ENCODE data around the gene CCDC138.

The CCDC138 gene

DNA sequence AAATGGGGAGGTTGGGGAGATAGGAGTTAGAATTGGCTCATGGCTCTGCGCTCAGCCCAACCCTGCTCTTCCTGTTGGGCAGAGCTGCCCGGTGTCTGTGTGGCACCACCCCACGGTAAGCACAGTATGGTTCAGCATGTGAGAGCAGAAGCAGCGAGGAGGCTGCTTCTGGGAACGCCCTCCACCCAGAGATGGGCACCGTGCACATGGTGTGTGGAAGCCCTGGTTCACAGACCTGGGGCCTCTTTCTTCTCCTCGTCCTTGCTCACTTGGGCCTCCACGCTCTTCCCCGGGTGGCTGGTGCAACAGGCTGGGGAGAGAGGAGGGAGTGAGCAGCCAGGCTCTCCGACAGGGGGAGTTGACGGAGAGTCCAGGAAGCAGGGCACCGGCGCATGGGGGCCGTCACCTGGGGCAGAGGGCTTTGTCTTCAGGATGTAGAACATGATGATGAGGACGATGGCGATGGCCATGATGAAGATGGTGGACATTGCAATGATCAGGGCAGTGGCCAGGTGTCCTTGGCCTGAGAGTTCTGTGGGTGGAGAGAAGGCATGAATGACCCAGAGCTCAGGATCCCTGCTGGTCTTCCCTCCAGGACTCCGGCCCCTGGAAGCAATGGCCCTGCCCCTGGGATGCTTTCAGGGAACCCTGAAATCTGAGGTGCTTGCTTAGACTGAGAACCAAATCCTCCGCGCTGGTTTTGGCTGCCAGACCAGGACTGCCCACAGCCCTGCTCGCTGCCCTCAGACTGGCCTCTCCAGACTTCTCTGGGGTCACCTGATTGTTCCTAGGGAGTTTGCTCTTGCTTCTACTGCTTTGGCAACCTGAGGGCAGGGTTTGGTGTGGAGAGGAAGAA is 124.2 kb downstream of the CCDC138 start:
- no peak overlapping the region for H3K4me3 Mint-ChIP-seq
- DNase-seq (no peak), ATAC-seq (replicated peaks) (no peak)
- H3K4me1 Mint-ChIP-seq: no peaks in the 10 kb centered on the region
- no peaks in the 10 kb centered on the region for H3K36me3 Mint-ChIP-seq
- H3K9me3 Mint-ChIP-seq: no peaks in the 10 kb centered on the region
- no peaks in the 10 kb centered on the region for H3K27me3 Mint-ChIP-seq
- H3K27ac Mint-ChIP-seq: no peak overlapping the region

DNA sequence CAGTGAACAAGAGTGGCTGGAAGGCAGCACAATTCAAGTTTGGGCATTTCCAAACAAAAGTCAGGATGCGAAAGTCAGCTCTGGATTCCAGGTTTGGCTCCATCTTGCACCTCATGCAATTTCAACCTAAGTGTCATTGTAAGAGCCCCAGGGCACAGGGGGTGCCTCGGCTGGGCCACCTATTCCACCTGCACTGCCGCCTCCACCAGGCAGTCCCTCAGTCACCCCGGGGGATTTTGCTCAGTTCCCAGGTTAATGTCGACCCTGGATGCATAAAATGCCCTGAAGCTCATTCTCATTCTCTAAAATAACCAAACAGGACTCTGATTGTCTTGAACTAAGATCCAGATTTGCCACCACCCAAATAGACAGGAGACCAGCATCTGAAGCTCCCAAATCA is 124.8 kb downstream of the CCDC138 start:
- Mint-ChIP-seq H3K9me3 (no peaks in the 10 kb centered on the region), H3K4me1 (no peaks in the 10 kb centered on the region), H3K27me3 (no peaks in the 10 kb centered on the region), H3K36me3 (no peaks in the 10 kb centered on the region), H3K4me3 (no peak overlapping the region), H3K27ac (no peak overlapping the region)
- no peak for DNase-seq
- no peak for ATAC-seq (replicated peaks)

DNA sequence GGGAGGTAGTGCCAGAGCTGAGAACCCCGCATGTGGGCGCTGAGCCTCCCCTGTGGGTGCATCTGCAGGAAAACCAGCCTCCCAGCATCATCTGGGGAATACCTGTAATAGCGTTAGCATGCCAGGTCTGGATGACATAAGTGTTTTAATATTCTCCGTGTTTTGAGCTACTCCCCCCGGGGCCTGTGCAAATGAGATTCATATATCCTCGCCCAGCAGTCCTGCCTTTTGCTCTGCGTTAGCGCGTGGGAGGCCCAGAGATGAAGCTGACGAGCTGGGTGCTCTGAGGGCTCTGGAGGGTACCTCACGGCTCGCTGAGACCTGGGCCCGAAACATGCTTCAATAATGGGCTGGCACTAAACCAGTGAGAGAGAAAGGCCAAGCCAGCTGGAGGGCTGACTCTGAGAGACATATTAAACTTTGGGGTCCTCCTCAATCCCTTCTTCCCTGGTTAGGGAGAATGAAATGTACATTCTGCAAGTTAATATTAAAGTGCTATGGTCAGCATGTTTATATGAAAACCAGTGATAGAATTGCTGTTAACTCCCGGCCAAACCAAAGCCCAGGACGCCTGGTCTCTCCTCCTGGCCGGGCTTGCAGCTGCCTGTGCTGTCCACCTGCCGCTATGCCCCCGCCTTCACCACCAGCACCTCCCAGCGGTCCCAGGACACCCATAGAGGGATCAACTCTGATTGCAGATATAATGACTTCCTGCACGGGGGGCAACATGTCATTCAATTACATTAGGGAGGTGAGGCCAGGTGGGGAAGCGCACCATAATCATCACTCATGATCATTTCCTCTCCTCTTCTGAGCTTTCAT is 125.4 kb downstream of the CCDC138 start:
- Mint-ChIP-seq H3K27ac (no peak overlapping the region), H3K27me3 (no peaks in the 10 kb centered on the region), H3K4me3 (no peak overlapping the region), H3K4me1 (no peaks in the 10 kb centered on the region), H3K9me3 (no peaks in the 10 kb centered on the region), H3K36me3 (no peaks in the 10 kb centered on the region)
- DNase-seq (no peak), ATAC-seq (replicated peaks) (no peak)

DNA sequence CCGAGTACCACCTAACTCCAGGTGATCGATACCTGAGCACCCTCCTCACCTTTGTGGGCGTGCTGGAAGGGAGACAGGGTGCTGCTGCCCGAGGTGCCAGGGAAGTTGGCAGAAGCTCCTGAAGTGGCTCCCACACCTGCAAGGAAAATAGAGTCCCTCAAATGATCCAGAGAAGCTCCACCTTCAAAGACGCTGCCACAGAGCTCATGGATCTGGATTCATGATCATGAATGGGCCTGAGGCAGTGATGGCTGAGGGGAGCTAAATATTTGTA is 126.0 kb downstream of the CCDC138 start:
- ATAC-seq (replicated peaks): no peak
- Mint-ChIP-seq H3K4me3 (no peak overlapping the region), H3K4me1 (no peaks in the 10 kb centered on the region), H3K36me3 (no peaks in the 10 kb centered on the region), H3K9me3 (no peaks in the 10 kb centered on the region), H3K27me3 (no peaks in the 10 kb centered on the region), H3K27ac (no peak overlapping the region)
- no peak for DNase-seq

DNA sequence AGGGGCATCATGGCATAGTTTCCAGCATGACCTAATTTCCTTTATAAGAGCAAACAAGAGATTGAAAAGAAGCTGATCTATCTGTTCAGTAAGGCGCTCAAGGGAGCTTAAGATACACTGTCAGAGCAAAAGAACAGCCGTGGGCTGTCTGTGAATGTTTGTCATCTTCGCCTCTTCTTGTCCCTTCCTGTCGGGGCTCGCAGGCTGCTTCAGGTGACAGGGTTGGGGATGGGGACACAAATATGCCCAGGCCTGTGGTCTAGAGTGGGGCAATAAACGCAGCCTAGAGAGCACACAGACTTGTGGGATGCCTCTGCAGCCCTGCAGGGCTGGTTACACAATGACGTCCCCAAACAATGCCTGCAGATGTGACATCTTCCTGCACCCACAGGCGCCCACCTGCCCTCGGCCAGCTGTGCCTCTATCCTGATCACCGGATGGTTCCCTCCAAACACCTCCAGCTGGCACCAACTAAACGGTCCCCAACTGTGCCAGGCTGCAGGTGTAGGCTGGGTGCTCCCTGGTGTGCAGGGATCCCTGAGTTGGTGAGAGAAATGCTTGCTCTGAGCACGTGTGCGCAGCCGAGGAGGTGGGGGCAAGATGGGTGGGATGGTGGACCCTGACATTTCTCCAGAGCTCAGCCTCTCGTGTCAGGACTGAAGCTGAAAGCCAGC is 129.7 kb downstream of the CCDC138 start:
- H3K9me3 Mint-ChIP-seq: no peaks in the 10 kb centered on the region
- ATAC-seq (replicated peaks) (no peak), DNase-seq (no peak)
- no peak overlapping the region for H3K27ac Mint-ChIP-seq
- no peaks in the 10 kb centered on the region for H3K36me3 Mint-ChIP-seq
- no peak overlapping the region for H3K4me3 Mint-ChIP-seq
- no peaks in the 10 kb centered on the region for H3K27me3 Mint-ChIP-seq
- H3K4me1 Mint-ChIP-seq: no peaks in the 10 kb centered on the region

DNA sequence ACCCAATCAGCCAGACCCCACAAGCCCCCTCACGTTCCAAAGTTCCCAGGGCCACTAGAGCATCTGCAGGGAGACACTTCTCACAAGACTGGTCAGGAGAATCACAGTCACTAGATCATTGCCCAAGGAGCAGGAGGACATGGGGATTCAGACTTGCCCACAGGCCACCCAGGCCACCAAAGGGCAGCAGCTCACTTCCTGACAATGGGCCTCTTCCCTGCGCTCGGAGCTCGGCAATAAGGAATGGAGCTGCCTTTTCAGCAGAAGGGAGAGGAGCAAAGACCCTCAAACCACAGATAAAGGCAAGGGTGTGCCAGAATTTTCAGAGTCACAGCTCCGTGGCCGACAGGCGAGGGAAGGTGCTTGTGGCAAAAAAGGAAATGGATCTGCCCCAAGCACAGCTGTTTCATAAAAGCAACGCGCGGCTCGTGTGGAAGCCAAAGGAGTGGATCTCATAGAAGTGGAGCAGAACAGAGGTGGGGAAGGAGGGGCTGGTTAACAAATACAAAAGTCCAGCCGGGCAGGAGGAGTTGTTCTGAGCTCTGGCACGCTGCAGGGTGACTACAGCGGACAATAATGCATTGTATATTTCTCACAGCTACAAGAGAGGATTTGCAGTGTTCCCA is 130.3 kb downstream of the CCDC138 start:
- H3K4me1 Mint-ChIP-seq: no peaks in the 10 kb centered on the region
- peak overlapping the region; percentile 56 for H3K27ac Mint-ChIP-seq
- H3K4me3 Mint-ChIP-seq: no peak overlapping the region
- no peaks in the 10 kb centered on the region for H3K36me3 Mint-ChIP-seq
- H3K9me3 Mint-ChIP-seq: no peaks in the 10 kb centered on the region
- ATAC-seq (replicated peaks) (no peak), DNase-seq (no peak)
- no peaks in the 10 kb centered on the region for H3K27me3 Mint-ChIP-seq

DNA sequence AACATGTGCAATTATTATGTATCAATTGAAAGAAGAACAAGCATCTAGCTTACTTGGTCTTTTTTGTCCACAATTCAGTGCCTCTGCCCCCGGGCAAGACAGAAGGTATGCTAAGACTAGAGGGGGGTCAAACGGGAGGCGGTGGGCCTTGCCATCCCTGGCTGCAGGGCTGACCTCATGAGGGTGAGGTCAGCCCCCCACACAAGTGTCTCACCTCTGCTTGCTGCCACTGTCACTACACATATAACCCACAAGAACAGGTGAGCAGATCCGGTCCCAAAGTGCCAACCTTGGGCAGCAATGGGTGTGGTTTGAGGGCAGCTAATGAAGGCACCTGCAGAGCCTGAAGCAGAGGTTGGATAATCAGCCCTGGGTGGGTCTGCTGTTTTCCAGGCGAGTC is 131.0 kb downstream of the CCDC138 start:
- H3K4me1 Mint-ChIP-seq: no peaks in the 10 kb centered on the region
- H3K4me3 Mint-ChIP-seq: no peak overlapping the region
- H3K36me3 Mint-ChIP-seq: no peaks in the 10 kb centered on the region
- no peak overlapping the region for H3K27ac Mint-ChIP-seq
- H3K27me3 Mint-ChIP-seq: no peaks in the 10 kb centered on the region
- ATAC-seq (replicated peaks) (no peak), DNase-seq (no peak)
- H3K9me3 Mint-ChIP-seq: no peaks in the 10 kb centered on the region

DNA sequence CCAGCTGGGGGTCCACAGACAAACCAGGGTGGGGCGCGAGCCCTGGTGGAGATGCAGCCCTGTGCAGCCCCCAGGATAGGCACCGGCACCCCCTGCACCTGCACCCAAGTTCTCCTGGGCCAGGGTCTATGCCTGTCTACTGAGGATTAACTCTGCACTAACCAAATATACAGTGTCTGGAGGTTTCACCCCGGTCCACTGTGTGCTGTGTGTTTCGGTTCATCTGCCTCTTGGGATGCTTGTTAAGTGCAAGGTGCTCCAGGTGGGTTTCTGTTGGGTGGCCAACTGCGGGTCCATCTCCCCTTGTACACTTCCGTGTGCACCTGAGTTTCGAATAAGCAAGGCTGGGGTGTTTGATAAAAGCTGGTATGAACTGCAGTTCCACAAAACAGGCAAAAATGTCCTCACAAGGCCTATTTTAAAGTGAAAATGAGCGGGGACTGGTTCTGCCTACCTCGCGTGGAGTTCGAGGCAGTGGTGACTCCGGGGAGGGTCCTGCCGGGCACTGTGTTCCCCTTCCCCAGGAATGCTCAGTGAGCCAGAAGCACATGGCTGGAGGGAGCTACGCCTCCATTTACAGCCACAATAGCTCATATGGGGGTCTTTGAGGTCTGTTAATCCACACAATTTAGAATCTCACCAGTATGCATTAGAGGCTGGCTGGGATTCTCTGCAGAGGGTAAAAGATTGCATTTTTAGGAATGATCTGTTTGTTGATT is 131.7 kb downstream of the CCDC138 start:
- Mint-ChIP-seq H3K27me3 (no peaks in the 10 kb centered on the region), H3K9me3 (no peaks in the 10 kb centered on the region), H3K27ac (no peak overlapping the region), H3K36me3 (no peaks in the 10 kb centered on the region), H3K4me3 (no peak overlapping the region), H3K4me1 (no peaks in the 10 kb centered on the region)
- no peak for DNase-seq
- ATAC-seq (replicated peaks): no peak

DNA sequence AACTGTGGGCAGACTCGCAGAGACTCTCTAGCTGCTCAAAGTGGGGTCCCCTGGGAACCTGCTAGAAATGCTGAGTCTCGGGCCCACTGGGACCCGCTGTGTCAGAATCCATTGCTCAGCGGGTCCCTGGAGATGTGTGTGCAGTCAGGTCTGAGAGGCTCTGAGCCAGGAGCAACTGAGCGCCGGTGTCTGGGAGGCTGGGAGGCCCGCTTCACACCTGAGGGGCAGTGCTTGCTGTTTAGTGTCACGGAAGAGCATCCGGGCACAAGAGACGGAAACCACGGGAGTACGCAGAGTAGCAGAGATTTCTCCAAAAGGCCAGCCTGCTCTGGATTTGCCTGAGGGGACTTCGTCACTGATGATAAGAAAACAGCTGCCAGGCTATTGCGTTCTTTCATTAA is 132.4 kb downstream of the CCDC138 start:
- Mint-ChIP-seq H3K27ac (no peak overlapping the region), H3K4me1 (no peaks in the 10 kb centered on the region)

DNA sequence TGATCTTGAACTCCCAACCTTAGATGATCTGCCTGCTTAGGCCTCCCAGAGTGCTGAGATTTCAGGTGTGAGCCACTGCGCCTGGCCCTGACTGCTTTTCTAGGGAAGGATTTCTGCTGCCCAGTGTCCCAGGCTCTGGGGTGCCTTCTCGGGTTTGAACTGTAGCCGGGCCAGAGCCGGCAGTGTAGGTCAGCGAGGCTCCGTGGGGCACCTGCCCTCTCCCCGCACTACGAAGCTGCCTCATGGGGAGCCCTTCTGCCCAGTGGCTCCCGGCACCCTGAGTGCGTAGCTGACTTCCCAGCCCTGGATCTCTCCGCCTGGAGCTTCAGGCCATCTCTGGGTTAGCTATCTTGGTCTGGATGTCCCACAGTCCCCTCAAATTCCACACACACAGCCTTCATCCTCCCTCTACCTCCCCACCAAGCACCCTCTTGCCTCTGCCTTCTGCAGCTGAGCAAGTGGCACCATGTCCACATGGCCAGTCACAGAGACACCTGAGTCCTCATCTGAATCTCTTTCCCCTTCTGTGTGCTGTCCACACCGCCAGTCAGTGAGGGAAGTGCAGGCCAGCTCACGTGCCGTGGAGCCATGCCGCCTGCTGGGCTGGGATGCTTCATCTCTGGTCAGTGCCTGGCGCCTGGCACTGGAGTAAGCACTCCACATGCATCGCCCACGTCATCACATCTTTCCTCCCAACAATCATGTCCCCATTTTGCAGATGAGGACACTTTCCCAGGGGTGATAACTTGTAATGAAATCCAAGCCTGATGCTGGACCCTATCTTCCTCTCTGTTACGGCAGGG is 133.2 kb downstream of the CCDC138 start:
- ATAC-seq (replicated peaks) (no peak), DNase-seq (no peak)
- Mint-ChIP-seq H3K36me3 (no peaks in the 10 kb centered on the region), H3K27me3 (no peaks in the 10 kb centered on the region), H3K27ac (no peak overlapping the region), H3K4me1 (no peaks in the 10 kb centered on the region), H3K9me3 (no peaks in the 10 kb centered on the region), H3K4me3 (no peak overlapping the region)

More for the DNA sequence above, 132.4 kb downstream of the CCDC138 start:
- H3K9me3 Mint-ChIP-seq: no peaks in the 10 kb centered on the region
- ATAC-seq (replicated peaks) (no peak), DNase-seq (no peak)
- H3K4me3 Mint-ChIP-seq: no peak overlapping the region
- no peaks in the 10 kb centered on the region for H3K27me3 Mint-ChIP-seq
- no peaks in the 10 kb centered on the region for H3K36me3 Mint-ChIP-seq

DNA sequence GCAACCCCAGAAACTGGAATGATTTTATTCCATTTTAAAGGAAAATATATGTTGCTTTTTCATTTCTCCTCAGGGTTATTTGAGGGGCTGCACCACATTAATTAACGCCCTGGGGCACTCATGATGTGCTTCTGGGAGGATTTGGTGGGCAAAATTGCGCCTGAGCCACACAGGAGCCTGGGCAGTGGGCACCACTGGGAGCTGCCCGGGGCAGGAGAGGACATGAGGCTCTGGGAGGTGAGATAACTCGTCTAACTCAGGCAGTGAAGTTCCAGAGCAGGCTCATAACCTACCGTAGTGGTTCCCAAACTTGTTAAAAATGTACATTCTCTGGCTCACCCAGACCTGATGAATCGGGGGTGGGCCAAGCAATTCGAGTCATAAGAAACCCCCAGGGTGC is 134.1 kb downstream of the CCDC138 start:
- H3K4me1 Mint-ChIP-seq: no peaks in the 10 kb centered on the region

DNA sequence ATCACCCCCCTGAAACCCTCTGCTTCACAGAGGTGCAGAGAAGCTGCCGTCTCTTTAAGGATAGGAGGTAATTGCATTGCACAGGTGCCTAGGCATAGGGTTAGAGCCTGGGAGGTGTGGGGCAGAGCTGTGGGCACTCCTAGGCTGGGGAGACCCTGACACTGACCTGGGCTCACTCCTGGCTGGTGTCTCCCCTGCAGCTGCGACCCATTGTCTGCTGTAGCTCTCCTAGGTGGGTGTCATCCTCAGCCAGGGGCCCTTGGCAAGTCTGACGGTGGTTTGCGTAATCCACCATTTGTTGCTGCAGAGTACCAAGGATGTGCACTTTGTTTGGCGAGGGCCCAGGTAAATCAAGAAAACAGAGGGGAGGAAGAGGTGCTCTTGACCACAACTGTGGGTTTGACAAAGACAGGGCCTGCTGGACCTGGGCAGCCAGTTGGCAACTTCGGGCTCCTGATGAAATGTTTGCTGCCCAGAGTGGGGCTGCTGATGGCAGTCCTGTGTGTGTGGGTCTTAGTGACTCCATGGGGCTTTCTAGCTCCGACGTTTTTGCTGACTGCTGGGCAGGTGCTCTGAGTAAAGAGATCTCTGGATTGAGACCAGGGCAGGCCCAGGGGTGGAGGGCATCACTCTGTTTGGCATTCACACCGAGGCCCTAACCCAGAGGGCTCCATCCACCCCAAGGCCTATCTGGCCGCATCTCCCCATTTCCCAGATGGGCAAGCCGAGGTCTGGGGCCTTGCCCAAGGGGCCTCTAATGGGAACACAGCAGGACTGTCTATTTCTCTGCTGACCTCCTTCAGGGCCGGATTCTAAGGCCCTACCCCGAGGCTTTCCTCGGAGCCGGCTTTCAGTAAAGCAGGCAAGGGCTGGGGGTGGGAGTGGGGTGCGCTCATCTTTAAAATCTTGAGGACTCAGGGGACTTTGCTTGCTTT is 134.8 kb downstream of the CCDC138 start:
- no peaks in the 10 kb centered on the region for H3K9me3 Mint-ChIP-seq
- H3K4me3 Mint-ChIP-seq: no peak overlapping the region
- ATAC-seq (replicated peaks) (no peak), DNase-seq (no peak)
- H3K27me3 Mint-ChIP-seq: no peaks in the 10 kb centered on the region
- H3K36me3 Mint-ChIP-seq: no peaks in the 10 kb centered on the region
- no peak overlapping the region for H3K27ac Mint-ChIP-seq
- no peaks in the 10 kb centered on the region for H3K4me1 Mint-ChIP-seq

More for the DNA sequence above, 134.1 kb downstream of the CCDC138 start:
- no peaks in the 10 kb centered on the region for H3K36me3 Mint-ChIP-seq
- DNase-seq (no peak), ATAC-seq (replicated peaks) (no peak)
- H3K4me3 Mint-ChIP-seq: no peak overlapping the region
- no peaks in the 10 kb centered on the region for H3K27me3 Mint-ChIP-seq
- no peaks in the 10 kb centered on the region for H3K9me3 Mint-ChIP-seq
- H3K27ac Mint-ChIP-seq: no peak overlapping the region

Measured in stimulated activated naive B cell treated with anti-CD40 and anti-IgM and Interleukin-4, amounts not matched to agents 10 μg/mL and 1 μg/mL and 100 μg/mL, for 72 hours (primary cell).